ENCODE data around the gene MED13L.

MED13L gene

DNA sequence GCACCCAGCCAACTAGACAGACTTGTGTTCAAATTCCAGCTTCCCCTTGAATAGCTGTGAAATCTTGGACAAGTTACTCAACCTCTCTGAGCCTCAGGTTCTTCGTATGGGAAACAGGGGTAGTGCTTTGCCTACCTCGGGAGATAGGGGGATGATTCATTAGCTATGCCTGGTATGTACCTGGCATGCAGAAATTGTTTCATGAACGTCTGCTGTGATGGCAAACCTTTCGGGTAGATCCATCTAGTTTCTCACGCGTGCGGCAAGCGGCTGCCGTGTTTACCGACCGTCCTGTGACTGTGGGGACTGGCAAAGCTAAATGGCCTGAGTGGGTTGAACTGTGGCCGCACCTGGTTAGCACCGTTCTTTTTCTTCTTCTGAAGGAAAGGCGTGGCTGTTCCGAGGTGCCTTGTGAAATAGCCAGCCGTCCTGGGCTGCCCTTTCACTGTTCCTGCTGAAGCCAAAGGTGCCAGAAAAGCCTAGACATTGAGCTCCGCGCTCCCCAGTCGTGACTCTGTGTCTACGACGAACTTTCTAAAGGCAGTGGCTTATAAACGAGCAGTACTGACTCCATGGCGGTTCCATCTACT is 40.6 kb upstream of the MED13L start:
- no peak overlapping the region for H3K4me2 ChIP-seq (ENCODE audit: insufficient read depth, low read length)
- H3K27ac ChIP-seq (ENCODE audit: low read length), result no peak overlapping the region
- H2AFZ ChIP-seq (ENCODE audit: low read depth, low read length), result no peak overlapping the region

DNA sequence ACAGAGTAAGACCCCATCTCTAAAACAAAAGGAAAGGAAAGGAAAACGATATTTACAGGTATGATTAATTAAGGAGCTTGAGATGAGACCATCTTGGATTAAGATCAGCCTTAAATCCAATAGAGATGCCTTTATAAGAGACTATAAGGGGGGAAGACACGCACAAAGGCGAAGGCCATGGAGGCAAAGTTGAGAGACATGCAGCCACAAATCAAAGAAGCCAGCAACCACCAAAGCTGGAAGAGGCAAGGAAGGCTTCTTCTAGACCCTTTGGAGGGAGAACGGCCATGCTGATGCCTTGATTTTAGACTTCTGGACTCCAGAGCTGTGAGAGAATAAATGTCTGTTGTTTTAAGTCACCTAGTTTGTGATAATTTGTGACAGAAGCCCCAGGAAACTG is 39.6 kb upstream of the MED13L start:
- no peak overlapping the region for H3K27ac ChIP-seq (ENCODE audit: low read length)
- TF ChIP-seq, protein P1, sequence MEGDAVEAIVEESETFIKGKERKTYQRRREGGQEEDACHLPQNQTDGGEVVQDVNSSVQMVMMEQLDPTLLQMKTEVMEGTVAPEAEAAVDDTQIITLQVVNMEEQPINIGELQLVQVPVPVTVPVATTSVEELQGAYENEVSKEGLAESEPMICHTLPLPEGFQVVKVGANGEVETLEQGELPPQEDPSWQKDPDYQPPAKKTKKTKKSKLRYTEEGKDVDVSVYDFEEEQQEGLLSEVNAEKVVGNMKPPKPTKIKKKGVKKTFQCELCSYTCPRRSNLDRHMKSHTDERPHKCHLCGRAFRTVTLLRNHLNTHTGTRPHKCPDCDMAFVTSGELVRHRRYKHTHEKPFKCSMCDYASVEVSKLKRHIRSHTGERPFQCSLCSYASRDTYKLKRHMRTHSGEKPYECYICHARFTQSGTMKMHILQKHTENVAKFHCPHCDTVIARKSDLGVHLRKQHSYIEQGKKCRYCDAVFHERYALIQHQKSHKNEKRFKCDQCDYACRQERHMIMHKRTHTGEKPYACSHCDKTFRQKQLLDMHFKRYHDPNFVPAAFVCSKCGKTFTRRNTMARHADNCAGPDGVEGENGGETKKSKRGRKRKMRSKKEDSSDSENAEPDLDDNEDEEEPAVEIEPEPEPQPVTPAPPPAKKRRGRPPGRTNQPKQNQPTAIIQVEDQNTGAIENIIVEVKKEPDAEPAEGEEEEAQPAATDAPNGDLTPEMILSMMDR (IDR thresholded peaks at IDR 0.05; ENCODE audit: borderline replicate concordance, extremely low read depth, low read length, poor library complexity, severe bottlenecking), result no peak
- no peak for TF ChIP-seq EZH2 (IDR thresholded peaks at IDR 0.05; ENCODE audit: borderline replicate concordance, low read depth, low read length, severe bottlenecking)
- H3K36me3 ChIP-seq (ENCODE audit: insufficient read depth, low read length), result no peaks in the 10 kb centered on the region
- H2AFZ ChIP-seq (ENCODE audit: low read depth, low read length), result no peak overlapping the region
- no peaks in the 10 kb centered on the region for H4K20me1 ChIP-seq (ENCODE audit: insufficient read depth, low read length)
- H3K4me1 ChIP-seq (ENCODE audit: insufficient read depth, low read length), result peaks cover 16% of the 10 kb centered on the region
- H3K4me3 ChIP-seq (ENCODE audit: low read depth in 1 of 2, low read length in 2 of 2), result no peak overlapping the region
- ATAC-seq (ENCODE audit: insufficient read depth, low read depth), result no peak
- no peaks in the 10 kb centered on the region for H3K27me3 ChIP-seq (ENCODE audit: insufficient read depth, low read length, poor library complexity)
- H3K9ac ChIP-seq (ENCODE audit: low read depth, low read length), result no peak overlapping the region
- no peak overlapping the region for H3K4me2 ChIP-seq (ENCODE audit: insufficient read depth, low read length)
- H3K79me2 ChIP-seq (ENCODE audit: insufficient read depth, low read length), result no peaks in the 10 kb centered on the region
- DNase-seq, result no peak
- H3K9me3 ChIP-seq (ENCODE audit: insufficient read depth, low read length, severe bottlenecking), result no peaks in the 10 kb centered on the region

More for the DNA sequence above, 40.6 kb upstream of the MED13L start:
- no peak for DNase-seq
- TF ChIP-seq EZH2 (IDR thresholded peaks at IDR 0.05; ENCODE audit: borderline replicate concordance, low read depth, low read length, severe bottlenecking), result no peak
- TF ChIP-seq, protein P1 (IDR thresholded peaks at IDR 0.05; ENCODE audit: borderline replicate concordance, extremely low read depth, low read length, poor library complexity, severe bottlenecking), result no peak
- Histone ChIP-seq H3K36me3 (ENCODE audit: insufficient read depth, low read length) (no peaks in the 10 kb centered on the region), H3K9ac (ENCODE audit: low read depth, low read length) (no peak overlapping the region), H3K4me1 (ENCODE audit: insufficient read depth, low read length) (peaks cover 16% of the 10 kb centered on the region), H3K4me3 (ENCODE audit: low read depth in 1 of 2, low read length in 2 of 2) (no peak overlapping the region), H3K79me2 (ENCODE audit: insufficient read depth, low read length) (no peaks in the 10 kb centered on the region), H4K20me1 (ENCODE audit: insufficient read depth, low read length) (no peaks in the 10 kb centered on the region), H3K27me3 (ENCODE audit: insufficient read depth, low read length, poor library complexity) (no peaks in the 10 kb centered on the region), H3K9me3 (ENCODE audit: insufficient read depth, low read length, severe bottlenecking) (no peaks in the 10 kb centered on the region)
- no peak for ATAC-seq (ENCODE audit: insufficient read depth, low read depth)

DNA sequence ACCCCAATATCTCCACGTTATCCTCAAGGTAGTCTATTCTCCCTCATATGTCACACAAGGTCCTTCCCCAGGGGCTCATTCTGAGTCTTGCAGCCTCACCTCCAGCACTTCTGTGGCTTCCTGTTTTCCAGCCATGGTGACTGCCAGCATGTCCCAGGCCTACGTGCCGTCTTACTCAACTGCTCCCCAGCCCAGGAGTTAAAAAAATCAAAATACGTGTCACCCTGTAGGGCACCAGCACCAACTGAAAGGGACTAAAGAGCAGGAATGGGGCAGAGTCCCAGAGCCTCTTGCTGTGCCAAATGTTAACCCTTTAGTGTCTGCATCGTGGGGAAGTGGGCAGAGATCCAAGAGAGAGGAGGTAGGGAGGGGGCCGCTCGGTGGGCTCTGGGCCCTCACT is 37.0 kb upstream of the MED13L start:
- H3K27me3 ChIP-seq (ENCODE audit: insufficient read depth, low read length, poor library complexity), result no peaks in the 10 kb centered on the region
- no peak overlapping the region for H3K9ac ChIP-seq (ENCODE audit: low read depth, low read length)
- no peak for DNase-seq
- peaks cover 2% of the 10 kb centered on the region for H3K9me3 ChIP-seq (ENCODE audit: insufficient read depth, low read length, severe bottlenecking)
- TF ChIP-seq, protein P1 (IDR thresholded peaks at IDR 0.05; ENCODE audit: borderline replicate concordance, extremely low read depth, low read length, poor library complexity, severe bottlenecking), result no peak
- no peak for TF ChIP-seq EZH2 (IDR thresholded peaks at IDR 0.05; ENCODE audit: borderline replicate concordance, low read depth, low read length, severe bottlenecking)
- H3K4me3 ChIP-seq (ENCODE audit: low read depth in 1 of 2, low read length in 2 of 2), result no peak overlapping the region
- no peaks in the 10 kb centered on the region for H3K36me3 ChIP-seq (ENCODE audit: insufficient read depth, low read length)
- no peak overlapping the region for H3K4me2 ChIP-seq (ENCODE audit: insufficient read depth, low read length)
- H3K79me2 ChIP-seq (ENCODE audit: insufficient read depth, low read length), result no peaks in the 10 kb centered on the region
- 0 out of 2 replicates have a peak overlapping the region, but pooled peaks have one; percentile 27 for H3K27ac ChIP-seq (ENCODE audit: low read length)
- no peak overlapping the region for H2AFZ ChIP-seq (ENCODE audit: low read depth, low read length)
- peaks cover 16% of the 10 kb centered on the region for H3K4me1 ChIP-seq (ENCODE audit: insufficient read depth, low read length)
- ATAC-seq (ENCODE audit: insufficient read depth, low read depth), result peak; percentile 42; the same call in 1 of the 3 replicates
- H4K20me1 ChIP-seq (ENCODE audit: insufficient read depth, low read length), result no peaks in the 10 kb centered on the region

All from DND-41 (cell line).